Hematopoietic multipotent progenitor cell treated with erythropoietin and hydrocortisone succinate and interleukin-3 and kit ligand, for 6 days (in vitro differentiated cells): ENCODE measurements around the gene CRYGN.

ENCODE experiments used
- DNase-seq: peaks from one replicate; pipeline ENCODE4 v3.0.0-alpha.2; 2015

CRYGN gene

GRCh38 chr7:151459726-151460473 lies 20.0 kb upstream of the CRYGN start:
- no peak for DNase-seq

- no peak for DNase-seq
Measured at GRCh38 chr7:151457534-151457933, 17.6 kb upstream of the CRYGN start.

- DNase-seq: no peak
Measured at GRCh38 chr7:151456782-151457181, 16.8 kb upstream of the CRYGN start.

- no peak for DNase-seq
Measured at GRCh38 chr7:151456276-151456675, 16.3 kb upstream of the CRYGN start.

GRCh38 chr7:151455690-151456089 lies 15.7 kb upstream of the CRYGN start:
- DNase-seq: no peak

- DNase-seq: no peak
Measured at GRCh38 chr7:151454932-151455530, 15.1 kb upstream of the CRYGN start.

- DNase-seq: no peak
Measured at GRCh38 chr7:151454305-151454704, 14.4 kb upstream of the CRYGN start.

GRCh38 chr7:151453326-151453791 lies 13.4 kb upstream of the CRYGN start:
- no peak for DNase-seq

GRCh38 chr7:151452680-151453325 lies 12.9 kb upstream of the CRYGN start:
- no peak for DNase-seq

- no peak for DNase-seq
Measured at GRCh38 chr7:151451626-151452571, 12.0 kb upstream of the CRYGN start.

GRCh38 chr7:151451156-151451555 lies 11.2 kb upstream of the CRYGN start:
- no peak for DNase-seq

GRCh38 chr7:151449990-151450389 lies 10.0 kb upstream of the CRYGN start:
- no peak for DNase-seq

- peak; percentile 83 for DNase-seq
Measured at GRCh38 chr7:151448261-151449252, 8.6 kb upstream of the CRYGN start.

GRCh38 chr7:151447901-151448260 lies 7.9 kb upstream of the CRYGN start:
- no peak for DNase-seq

GRCh38 chr7:151447312-151447711 lies 7.4 kb upstream of the CRYGN start:
- DNase-seq: no peak

- no peak for DNase-seq
Measured at GRCh38 chr7:151446412-151446811, 6.5 kb upstream of the CRYGN start.

- DNase-seq: no peak
Measured at GRCh38 chr7:151444632-151445031, 4.7 kb upstream of the CRYGN start.

GRCh38 chr7:151442776-151443496 lies 3.0 kb upstream of the CRYGN start:
- DNase-seq: no peak

GRCh38 chr7:151440799-151441445 lies 981 bp upstream of the CRYGN start:
- no peak for DNase-seq

GRCh38 chr7:151438864-151439601 lies 908 bp downstream of the CRYGN start:
- no peak for DNase-seq
